ENCODE data around the gene GOLGA8N. TPM values are rescaled to one million over a fixed set of nuclear protein-coding genes. Genes with fewer than 3 reads are reported as not detected.
A peak's percentile ranks its signal among the peaks of the same experiment; 100 is the strongest.

The GOLGA8N gene
- total RNA-seq, 4 donors from 2014 or later = 5.0 to 7.9 (median 6.1) TPM

GRCh38 chr15:32649342-32649741 is 56.1 kb downstream of the GOLGA8N start:
- Histone ChIP-seq H3K27me3 (no peaks in the 10 kb centered on the region), H3K27ac (replicated peaks in 1 of 4) (no peak overlapping the region), H3K4me1 (peaks cover 0 to 23% (median 3%) of the 10 kb centered on the region in 4 donors), H3K9me3 (no peaks in the 10 kb centered on the region), H3K4me3 (no peak overlapping the region), H3K36me3 (no peaks in the 10 kb centered on the region)
- DNase-seq (ENCODE audit: extremely low spot score) = no peak
- TF ChIP-seq EP300 (IDR thresholded peaks at IDR 0.05) (no peak), POLR2A (IDR thresholded peaks at IDR 0.05; ENCODE audit: low read depth) (no peak), POLR2AphosphoS5 (IDR thresholded peaks at IDR 0.05) (no peak), CTCF (IDR thresholded peaks at IDR 0.05) (no peak)
- 79% methylated on average over 5 of the region's 5 CpGs for WGBS
- intact Hi-C loops (cut with DNase I) = no loop called here

- Histone ChIP-seq H3K4me1 (peaks cover 0 to 23% (median 3%) of the 10 kb centered on the region in 4 donors), H3K27ac (replicated peaks in 1 of 4) (no peak overlapping the region), H3K4me3 (no peak overlapping the region), H3K27me3 (no peaks in the 10 kb centered on the region), H3K36me3 (no peaks in the 10 kb centered on the region), H3K9me3 (no peaks in the 10 kb centered on the region)
- intact Hi-C loops (cut with DNase I) = loop anchor here (10.0 kb wide), 1 partner anchor 483 kb away; no protein-coding TSS in a partner anchor
- TF ChIP-seq CTCF (IDR thresholded peaks at IDR 0.05) (peak; percentile 76 to 94 (median 83)), POLR2AphosphoS5 (IDR thresholded peaks at IDR 0.05) (no peak)
- no peak for DNase-seq (ENCODE audit: extremely low spot score)
- WGBS = 50% methylated on average over 6 of the region's 6 CpGs
Measured at GRCh38 chr15:32651229-32651837, 58.1 kb downstream of the GOLGA8N start.

GRCh38 chr15:32652178-32652577 is 58.9 kb downstream of the GOLGA8N start:
- H3K36me3 ChIP-seq = no peaks in the 10 kb centered on the region
- H3K4me3 ChIP-seq = no peak overlapping the region
- intact Hi-C loops (cut with DNase I) = loop anchor here (10.0 kb wide), 1 partner anchor 483 kb away; no protein-coding TSS in a partner anchor
- DNase-seq (ENCODE audit: extremely low spot score) = no peak
- peaks cover 0 to 23% (median 3%) of the 10 kb centered on the region in 4 donors for H3K4me1 ChIP-seq
- no peaks in the 10 kb centered on the region for H3K27me3 ChIP-seq
- TF ChIP-seq EP300 (IDR thresholded peaks at IDR 0.05) (no peak), CTCF (IDR thresholded peaks at IDR 0.05) (no peak), POLR2A (IDR thresholded peaks at IDR 0.05; ENCODE audit: low read depth) (no peak), POLR2AphosphoS5 (IDR thresholded peaks at IDR 0.05) (no peak)
- WGBS = 74% methylated on average over 3 of the region's 3 CpGs
- H3K27ac ChIP-seq (replicated peaks in 1 of 4) = no peak overlapping the region
- no peaks in the 10 kb centered on the region for H3K9me3 ChIP-seq

- 65% methylated on average over 4 of the region's 4 CpGs for WGBS
- no peak for DNase-seq (ENCODE audit: extremely low spot score)
- TF ChIP-seq POLR2A (IDR thresholded peaks at IDR 0.05; ENCODE audit: low read depth) = no peak
- no peak overlapping the region for H3K27ac ChIP-seq (replicated peaks in 1 of 4)
- peaks cover 0 to 33% (median 20%) of the 10 kb centered on the region in 4 donors for H3K4me1 ChIP-seq
- H3K27me3 ChIP-seq = peaks cover 0 to 3% (median 0%) of the 10 kb centered on the region in 4 donors
- intact Hi-C loops (cut with DNase I) = loop anchor here (5.0 to 10.0 kb wide), 2 partner anchors 341 to 479 kb away; no protein-coding TSS in a partner anchor
- no peaks in the 10 kb centered on the region for H3K36me3 ChIP-seq
- H3K9me3 ChIP-seq = no peaks in the 10 kb centered on the region
- H3K4me3 ChIP-seq = no peak overlapping the region
Measured at GRCh38 chr15:32656091-32656490, 62.8 kb downstream of the GOLGA8N start.

- WGBS = 92% methylated on average over 9 of the region's 9 CpGs
- intact Hi-C loops (cut with DNase I) = loop anchor here (5.0 to 10.0 kb wide), 2 partner anchors 341 to 478 kb away; no protein-coding TSS in a partner anchor
- peaks cover 0 to 29% (median 20%) of the 10 kb centered on the region in 4 donors for H3K4me1 ChIP-seq
- H3K27me3 ChIP-seq = peaks cover 0 to 3% (median 0%) of the 10 kb centered on the region in 4 donors
- DNase-seq (ENCODE audit: extremely low spot score) = no peak
- no peaks in the 10 kb centered on the region for H3K9me3 ChIP-seq
- no peak overlapping the region for H3K4me3 ChIP-seq
- H3K36me3 ChIP-seq = no peaks in the 10 kb centered on the region
- no peak for TF ChIP-seq EP300 (IDR thresholded peaks at IDR 0.05)
- TF ChIP-seq POLR2A (IDR thresholded peaks at IDR 0.05; ENCODE audit: low read depth) = no peak
- TF ChIP-seq POLR2AphosphoS5 (IDR thresholded peaks at IDR 0.05) = no peak
- TF ChIP-seq CTCF (IDR thresholded peaks at IDR 0.05) = no peak
- no peak overlapping the region for H3K27ac ChIP-seq (replicated peaks in 1 of 4)
Measured at GRCh38 chr15:32656496-32656895, 63.2 kb downstream of the GOLGA8N start.

Small RNAs within 50 kb of the gene (small RNA-seq; reads per million reads assigned to genes)
- 0 reads per million in 3 donors for gene RN7SL286P

Other genes starting within 250 kb of the GOLGA8N start
- gene GOLGA8K, start 190.2 kb upstream of the GOLGA8N start, total RNA-seq = under 1 TPM in 1 of 4 donors, not detected in 3; 0.26 TPM
- gene GOLGA8O, start 137.8 kb upstream of the GOLGA8N start, total RNA-seq = under 1 TPM in 2 of 4 donors, not detected in 2; 0.33 to 0.39 TPM
- gene ARHGAP11A, start 22.0 kb downstream of the GOLGA8N start, total RNA-seq = 1 to 10 TPM in 1 of 4 donors, under 1 TPM in 3; 0.78 to 1.3 (median 0.91) TPM
- 1 to 10 TPM; 1.2 to 6.6 (median 2.9) TPM for gene SCG5, start 48.3 kb downstream of the GOLGA8N start, total RNA-seq
- gene GREM1, start 124.5 kb downstream of the GOLGA8N start, total RNA-seq = 10 to 100 TPM in 3 of 4 donors, 1 to 10 TPM in 1; 8.6 to 46.1 (median 37.0) TPM

All from esophagus muscularis mucosa (tissue), 4 donors.